IMR-90 (cell line): ENCODE data around the gene FUT2. TPM values are rescaled to one million over a fixed set of nuclear protein-coding genes. Genes with fewer than 3 reads are reported as not detected.

Experiments used
- ATAC-seq: fragments of 200-7000 bp; cut with Tn5 transposase; 2 replicates; pipeline ENCODE4 v1.9.1; 2020; ENCODE audit warnings: low read depth, mild to moderate bottlenecking, moderate library complexity
- BruUV-seq: library from RNA; stranded (reverse); fragments of 400-500 nt; replicated peaks from 2 replicates; lab custom pipeline; 2021; lab: Mats Ljungman, UMichigan
- CTCF ChIA-PET: fragments of 300-600 bp; formaldehyde crosslinking; extraction: SDS; loops from one replicate; lab custom pipeline; 2021; ENCODE audit warnings: antibody characterized with exemption; lab: Yijun Ruan, JAX
- POLR2A ChIA-PET: fragments of 300-600 bp; sonication (Branson Sonifier 250); formaldehyde crosslinking; loops from one replicate; lab custom pipeline; 2022; ENCODE audit warnings: antibody characterized with exemption; ENCODE audit not compliant: unreplicated experiment; lab: Charles Lee
- DNase-seq: peaks from one replicate; pipeline ENCODE4 v3.0.0; 2013
- H2AFZ ChIP-seq: replicated peaks from 2 replicates; pipeline ENCODE3; 2013; ENCODE audit warnings: low read length, mild to moderate bottlenecking; ENCODE audit not compliant: poor library complexity
- H2AK5ac ChIP-seq: 2 replicates; pipeline ENCODE4 v1.6.1; 2013; ENCODE audit warnings: low read depth, low read length, inconsistent platforms
- H2AK9ac ChIP-seq: replicated peaks from 2 replicates; pipeline ENCODE3; 2013; ENCODE audit warnings: mild to moderate bottlenecking, low read depth, low read length, moderate library complexity; ENCODE audit not compliant: poor library complexity
- H2BK120ac ChIP-seq: 2 replicates; pipeline ENCODE4 v1.6.1; 2013; ENCODE audit warnings: low read depth, low read length, inconsistent platforms
- H2BK15ac ChIP-seq: 3 replicates; pipeline ENCODE4 v1.6.1; 2013; ENCODE audit warnings: low read depth, low read length, inconsistent platforms
- H2BK20ac ChIP-seq: 2 replicates; pipeline ENCODE4 v1.6.1; 2013; ENCODE audit warnings: low read depth, mild to moderate bottlenecking, inconsistent platforms, low read length, moderate library complexity
- H2BK5ac ChIP-seq: 2 replicates; pipeline ENCODE4 v1.6.1; 2013; ENCODE audit warnings: mild to moderate bottlenecking, low read depth, low read length, inconsistent platforms; ENCODE audit not compliant: poor library complexity, severe bottlenecking
- H3K14ac ChIP-seq: replicated peaks from 2 replicates; pipeline ENCODE4 v1.6.1; 2013; ENCODE audit warnings: low read depth, low read length, inconsistent platforms
- H3K18ac ChIP-seq: 2 replicates; pipeline ENCODE4 v1.6.1; 2013; ENCODE audit warnings: low read depth, low read length, control low read depth
- H3K23ac ChIP-seq: 2 replicates; pipeline ENCODE4 v1.6.1; 2013; ENCODE audit warnings: low read depth, low read length, inconsistent platforms
- H3K27ac ChIP-seq: 2 replicates; pipeline ENCODE4 v1.5.1; 2013; ENCODE audit warnings: mild to moderate bottlenecking, control low read depth, low read length; ENCODE audit not compliant: insufficient read depth
- H3K27me3 ChIP-seq: 2 replicates; pipeline ENCODE4 v1.6.1; 2013; ENCODE audit warnings: low read length; ENCODE audit not compliant: control insufficient read depth, insufficient read depth
- H3K36me3 ChIP-seq: 2 replicates; pipeline ENCODE4 v1.6.1; 2013; ENCODE audit warnings: low read length, mixed read lengths; ENCODE audit not compliant: control insufficient read depth, insufficient read depth
- H3K4ac ChIP-seq: 2 replicates; pipeline ENCODE4 v1.6.1; 2013; ENCODE audit warnings: low read depth, low read length, inconsistent platforms
- H3K4me1 ChIP-seq: 2 replicates; pipeline ENCODE4 v1.6.1; 2013; ENCODE audit warnings: low read length, mixed read lengths; ENCODE audit not compliant: control insufficient read depth, insufficient read depth
- H3K4me2 ChIP-seq: 2 replicates; pipeline ENCODE4 v1.6.1; 2013; ENCODE audit warnings: low read depth, mild to moderate bottlenecking, control low read depth, low read length, moderate library complexity
- H3K4me3 ChIP-seq: 2 replicates; pipeline ENCODE4 v1.5.1; 2013; ENCODE audit warnings: low read depth, mild to moderate bottlenecking, control low read depth, low read length, moderate library complexity; ENCODE audit not compliant: insufficient read depth
- H3K56ac ChIP-seq: 2 replicates; pipeline ENCODE4 v1.6.1; 2013; ENCODE audit warnings: low read length, inconsistent platforms; ENCODE audit not compliant: insufficient read depth; ENCODE audit errors: extremely low read depth
- H3K79me1 ChIP-seq, 2 experiments: 2 replicates each; pipeline ENCODE4 v1.6.1; 2013; ENCODE audit warnings: low read length in 2 of 2, inconsistent platforms in 1 of 2, low read depth in 1 of 2
- H3K9ac ChIP-seq: 2 replicates; pipeline ENCODE4 v1.6.1; 2013; ENCODE audit warnings: low read depth, low read length, control low read depth
- H3K9me1 ChIP-seq: 2 replicates; pipeline ENCODE4 v1.6.1; 2013; ENCODE audit warnings: low read length, inconsistent platforms; ENCODE audit not compliant: insufficient read depth
- H3K9me3 ChIP-seq: 2 replicates; pipeline ENCODE4 v1.6.1; 2013; ENCODE audit warnings: low read length; ENCODE audit not compliant: control insufficient read depth, insufficient read depth
- H4K20me1 ChIP-seq: 2 replicates; pipeline ENCODE4 v1.6.1; 2013; ENCODE audit warnings: low read length, inconsistent platforms; ENCODE audit not compliant: insufficient read depth
- H4K5ac ChIP-seq: 2 replicates; pipeline ENCODE4 v1.6.1; 2013; ENCODE audit warnings: mild to moderate bottlenecking, low read depth, low read length, control low read depth
- H4K8ac ChIP-seq, 2 experiments: 2 replicates each; pipeline ENCODE4 v1.6.1; 2013; ENCODE audit warnings: low read depth in 2 of 2, low read length in 2 of 2, control low read depth in 1 of 2, inconsistent platforms in 1 of 2
- H4K91ac ChIP-seq: 2 replicates; pipeline ENCODE4 v1.6.1; 2013; ENCODE audit warnings: low read depth, low read length, inconsistent platforms; ENCODE audit not compliant: insufficient read depth
- BHLHE40 ChIP-seq: fragments of 150-350 bp; IDR thresholded peaks from 2 replicates; pipeline ENCODE4 v1.6.1; 2016; ENCODE audit warnings: mild to moderate bottlenecking, low read depth, low read length
- CEBPB ChIP-seq: IDR thresholded peaks from 2 replicates; pipeline ENCODE4 v1.6.1; 2012; ENCODE audit warnings: low read depth, low read length, improper control_type of control experiment
- CTCF ChIP-seq: conservative IDR thresholded peaks from 2 replicates; pipeline ENCODE4 v1.5.1; 2012; ENCODE audit warnings: mild to moderate bottlenecking, low read depth, low read length, improper control_type of control experiment
- MAFK ChIP-seq: IDR thresholded peaks from 2 replicates; pipeline ENCODE4 v1.6.1; 2012; ENCODE audit warnings: low read depth, low read length, improper control_type of control experiment
- MXI1 ChIP-seq: IDR thresholded peaks from 2 replicates; pipeline ENCODE4 v1.6.1; 2012; ENCODE audit warnings: low read depth, mild to moderate bottlenecking, low read length, moderate library complexity, borderline replicate concordance
- RCOR1 ChIP-seq: IDR thresholded peaks from 2 replicates; pipeline ENCODE4 v1.6.1; 2012; ENCODE audit warnings: mild to moderate bottlenecking, low read length, improper control_type of control experiment; ENCODE audit not compliant: insufficient replicate concordance
- WGBS, 2 experiments: methylation state at CpG; one replicate each; pipeline versions ENCODE4 v1.1.5 to v1.1.7; 2013; ENCODE audit warnings: missing lambda C conversion rate in 2 of 2; ENCODE audit not compliant: insufficient read length in 1 of 2; ENCODE audit errors: extremely low coverage in 2 of 2; 5-methylcytosine and 5-hydroxymethylcytosine counted together
- dilution Hi-C: fragments of 300-500 bp; cut with HindIII; formaldehyde crosslinking; loops from one replicate; pipeline ENCODE4 v1.14.3; 2018; ENCODE audit warnings: low sequenced_read_pairs; ENCODE audit not compliant: unreplicated experiment
- in situ Hi-C: fragments of 300-500 bp; cut with MboI; formaldehyde crosslinking; loops from 3 replicates; pipeline ENCODE4 v1.14.3; 2019; ENCODE audit warnings: low sequenced_read_pairs, inconsistent platforms, mixed read lengths
- intact Hi-C: fragments of 100-400 bp; cut with micrococcal nuclease; formaldehyde crosslinking; loops from 2 replicates; pipeline ENCODE4 v1.10.0; 2022
- polyA plus RNA-seq, 3 experiments: library from polyadenylated mRNA; depleted of rRNA; stranded (reverse); fragments of >200 nt; gene quantifications; 2 replicates each; pipeline ENCODE4 v1.2.3, GENCODE V29; 2012; ENCODE audit warnings: low replicate concordance in 1 of 3
- total RNA-seq: library from RNA; depleted of rRNA; stranded (reverse); fragments of >200 nt; gene quantifications from 2 replicates; pipeline ENCODE4 v1.2.3, GENCODE V29; 2012

FUT2 gene
- total and polyA plus RNA-seq, 2 of the 4 experiments (the other 2 are of a cell fraction), result not detected

- WGBS, 2 experiments, result 10% methylated on average over 31 of the region's 38 CpGs; no CpG with 5 or more reads in 1 of the 2 experiments
Observed at GRCh38 chr19:48735031-48735615, 39.4 kb downstream of the FUT2 start.

More at GRCh38 chr19:48735031-48735615, 39.4 kb downstream of the FUT2 start:
- no peak for DNase-seq
- Histone ChIP-seq H3K9me3 (peaks cover 3% of the 10 kb centered on the region), H3K4ac (no peak overlapping the region), H3K56ac (no peak overlapping the region), H3K4me2 (no peak overlapping the region), H3K18ac (no peak overlapping the region), H3K14ac (no peak overlapping the region), H2BK15ac (no peak overlapping the region), H4K5ac (no peak overlapping the region), H3K4me3 (no peak overlapping the region), H3K4me1 (peaks cover 5% of the 10 kb centered on the region), H2BK20ac (no peak overlapping the region), H3K27ac (no peak overlapping the region), H3K27me3 (peaks cover 28% of the 10 kb centered on the region), H2AFZ (peak overlapping the region; percentile 88), H2BK5ac (no peak overlapping the region), H3K9ac (no peak overlapping the region), H3K23ac (no peak overlapping the region), H4K91ac (no peak overlapping the region), H3K79me1 (no peaks in the 10 kb centered on the region), H4K8ac (no peak overlapping the region), H3K9me1 (peaks cover 3% of the 10 kb centered on the region), H2BK120ac (no peak overlapping the region), H4K20me1 (no peaks in the 10 kb centered on the region), H2AK9ac (peak overlapping the region; percentile 78), H3K36me3 (no peaks in the 10 kb centered on the region), H2AK5ac (no peak overlapping the region)
- in situ Hi-C loops, result no loop called here
- TF ChIP-seq CEBPB (no peak), MAFK (no peak), BHLHE40 (no peak), RCOR1 (no peak), MXI1 (no peak), CTCF (no peak)
- ATAC-seq, result no peak
- ChIA-PET CTCF (no interaction called here), POLR2A (no interaction called here)
- no TSS peak for BruUV-seq
- intact Hi-C loops, result no loop called here
- dilution Hi-C loops, result no loop called here
